CD4-positive, alpha-beta T cell treated with Interleukin-21 for 1 hour (primary cell): Measurements from ENCODE around the gene LIPH.
"Not testable (repeated sequence)": the region's sequence is repeated elsewhere in the genome, so short reads cannot be mapped to it uniquely, and the experiment has no call there.

Experiments used
- DNase-seq: peaks from one replicate; pipeline ENCODE4 v3.0.0-alpha.2; 2020

Gene LIPH

GRCh38 chr3:185552358-185552877 is at the start of gene LIPH:
Gene LIPH (minus strand): TSS chr3:185552588. CDS start chr3:185552471, 117 bp downstream.
- no peak for DNase-seq

- DNase-seq, result no peak
These were observed 43.1 kb upstream of the LIPH start for GRCh38 chr3:185595526-185595925.

- DNase-seq, result no peak
These were observed 41.7 kb upstream of the LIPH start for GRCh38 chr3:185594073-185594472.

GRCh38 chr3:185586686-185587039 is 34.3 kb upstream of the LIPH start:
- no peak for DNase-seq

- peak; percentile 100 for DNase-seq
These were observed 33.7 kb upstream of the LIPH start, which contains the start of gene SENP2 for GRCh38 chr3:185585859-185586685. Gene SENP2 (plus strand): TSS chr3:185586295. CDS start chr3:185586414, 119 bp downstream.

GRCh38 chr3:185585518-185585858 is 33.1 kb upstream of the LIPH start:
- no peak for DNase-seq

GRCh38 chr3:185584686-185585085 is 32.3 kb upstream of the LIPH start:
- DNase-seq, result no peak

- DNase-seq, result no peak
These were observed 31.5 kb upstream of the LIPH start for GRCh38 chr3:185583925-185584324.

- peak; percentile 65 for DNase-seq
These were observed 30.5 kb upstream of the LIPH start for GRCh38 chr3:185582871-185583270.

- no peak for DNase-seq
These were observed 29.8 kb upstream of the LIPH start for GRCh38 chr3:185582236-185582635.

- DNase-seq, result peak; percentile 80
These were observed 22.9 kb upstream of the LIPH start for GRCh38 chr3:185575108-185575869.

- no peak for DNase-seq
These were observed 19.8 kb upstream of the LIPH start for GRCh38 chr3:185572183-185572582.

GRCh38 chr3:185561958-185562357 is 9.6 kb upstream of the LIPH start:
- DNase-seq, result no peak

GRCh38 chr3:185561374-185561943 is 9.1 kb upstream of the LIPH start:
- DNase-seq, result no peak

- no peak for DNase-seq
These were observed 8.3 kb upstream of the LIPH start for GRCh38 chr3:185560676-185561075.

- no peak for DNase-seq
These were observed 7.3 kb upstream of the LIPH start for GRCh38 chr3:185559706-185560090.

GRCh38 chr3:185558395-185558794 is 6.0 kb upstream of the LIPH start:
- no peak for DNase-seq

GRCh38 chr3:185556640-185557039 is 4.3 kb upstream of the LIPH start:
- DNase-seq, result not testable (repeated sequence)

GRCh38 chr3:185555860-185556347 is 3.5 kb upstream of the LIPH start:
- DNase-seq, result no peak

GRCh38 chr3:185555101-185555501 is 2.7 kb upstream of the LIPH start:
- DNase-seq, result no peak

- DNase-seq, result no peak
These were observed 2.7 kb downstream of the LIPH start for GRCh38 chr3:185549651-185550111.

GRCh38 chr3:185549122-185549521 is 3.3 kb downstream of the LIPH start:
- DNase-seq, result no peak

- DNase-seq, result no peak
These were observed 11.7 kb downstream of the LIPH start for GRCh38 chr3:185540695-185541094.
